MCF 10A (cell line): Measurements from ENCODE around the gene AKAP7. TPM values are rescaled to one million over a fixed set of nuclear protein-coding genes. Genes with fewer than 3 reads are reported as not detected.

Experiments used
- BruUV-seq: library from RNA; stranded (reverse); fragments of 400-500 nt; replicated peaks from 2 replicates; lab custom pipeline; 2021; lab: Mats Ljungman, UMichigan
- CTCF ChIA-PET: fragments of 300-600 bp; sonication (Branson Sonifier 250); formaldehyde crosslinking; extraction: SDS; loops from one replicate; lab custom pipeline; 2021; ENCODE audit warnings: antibody characterized with exemption, inconsistent platforms; lab: Yijun Ruan, JAX
- POLR2A ChIA-PET: fragments of 300-600, 350-650 bp; sonication (Branson Sonifier 250); formaldehyde crosslinking; extraction: SDS; loops from one replicate; lab custom pipeline; 2020; ENCODE audit warnings: antibody characterized with exemption, inconsistent platforms; lab: Yijun Ruan, JAX
- DNase-seq: peaks from one replicate; pipeline ENCODE4 v3.0.0-alpha.2; 2018; ENCODE audit not compliant: unreplicated experiment
- H3K27ac Mint-ChIP-seq: one replicate; pipeline ENCODE4 v1.8.0; 2022; ENCODE audit warnings: mild to moderate bottlenecking, low read depth, mixed read lengths; ENCODE audit not compliant: unreplicated experiment
- H3K27me3 Mint-ChIP-seq: one replicate; pipeline ENCODE4 v1.8.0; 2022; ENCODE audit warnings: mixed read lengths; ENCODE audit not compliant: insufficient read depth, unreplicated experiment
- H3K36me3 Mint-ChIP-seq: one replicate; pipeline ENCODE4 v1.8.0; 2022; ENCODE audit warnings: mild to moderate bottlenecking, moderate library complexity, mixed read lengths; ENCODE audit not compliant: insufficient read depth, unreplicated experiment
- H3K4me1 Mint-ChIP-seq: one replicate; pipeline ENCODE4 v1.8.0; 2022; ENCODE audit warnings: mixed read lengths; ENCODE audit not compliant: insufficient read depth, unreplicated experiment
- H3K4me3 Mint-ChIP-seq: one replicate; pipeline ENCODE4 v1.8.0; 2022; ENCODE audit warnings: mild to moderate bottlenecking, moderate library complexity, mixed read lengths; ENCODE audit not compliant: unreplicated experiment
- H3K9me3 Mint-ChIP-seq: one replicate; pipeline ENCODE4 v1.8.0; 2022; ENCODE audit warnings: mixed read lengths; ENCODE audit not compliant: unreplicated experiment
- CTCF ChIP-seq: fragments of 200-600 bp; IDR thresholded peaks from one replicate; pipeline ENCODE4 v1.8.0; 2022; ENCODE audit warnings: antibody characterized with exemption, mild to moderate bottlenecking; ENCODE audit not compliant: unreplicated experiment
- intact Hi-C: fragments of 100-400 bp; cut with micrococcal nuclease; formaldehyde crosslinking; loops from 2 replicates; pipeline ENCODE4 v1.14.1; 2022
- total RNA-seq: library from RNA; stranded (reverse); gene quantifications from 2 replicates; pipeline ENCODE4 v1.2.3, GENCODE V29; 2022

Gene AKAP7
- total RNA-seq, 1 experiment from 2014 or later, result 5.6 TPM

- no peak for DNase-seq
- no peaks in the 10 kb centered on the region for H3K27me3 Mint-ChIP-seq
- no peak for TF ChIP-seq CTCF
- no TSS peak for BruUV-seq
- H3K36me3 Mint-ChIP-seq, result no peaks in the 10 kb centered on the region
- no peaks in the 10 kb centered on the region for H3K4me1 Mint-ChIP-seq
- no peak overlapping the region for H3K27ac Mint-ChIP-seq
- ChIA-PET CTCF (interaction anchor here (0.7 to 1.3 kb wide), 2 partner anchors 8 to 328 kb away, joined by 5 to 6 read pairs; no protein-coding TSS in a partner anchor), POLR2A (no interaction called here)
- intact Hi-C loops, result no loop called here
- no peak overlapping the region for H3K4me3 Mint-ChIP-seq
- peaks cover 22% of the 10 kb centered on the region for H3K9me3 Mint-ChIP-seq
Measured at GRCh38 chr6:131191590-131191989, 56.3 kb downstream of the AKAP7 start.

- Mint-ChIP-seq H3K9me3 (peaks cover 14% of the 10 kb centered on the region), H3K4me1 (no peaks in the 10 kb centered on the region), H3K27ac (peak overlapping the region; percentile 2), H3K4me3 (no peak overlapping the region), H3K36me3 (no peaks in the 10 kb centered on the region), H3K27me3 (no peaks in the 10 kb centered on the region)
- intact Hi-C loops, result loop anchor here (5.0 kb wide), 1 partner anchor 265 kb away; no protein-coding TSS in a partner anchor
- CTCF ChIA-PET, result interaction anchor here (2.7 kb wide), 1 partner anchor 335 kb away, joined by 31 read pairs; no protein-coding TSS in a partner anchor
- no TSS peak for BruUV-seq
- no peak for TF ChIP-seq CTCF
- DNase-seq, result no peak
- POLR2A ChIA-PET, result no interaction called here
Measured at GRCh38 chr6:131197716-131198115, 62.4 kb downstream of the AKAP7 start.

- H3K4me1 Mint-ChIP-seq, result no peaks in the 10 kb centered on the region
- peak; percentile 67 for DNase-seq
- ChIA-PET POLR2A (interaction anchor here (0.6 to 0.7 kb wide), 3 partner anchors 60 to 351 kb away, joined by 3 to 4 read pairs (median 3); no protein-coding TSS in a partner anchor), CTCF (interaction anchor here (0.6 to 2.7 kb wide), 17 partner anchors 8 to 385 kb away, joined by 3 to 31 read pairs (median 4); no protein-coding TSS in a partner anchor)
- H3K4me3 Mint-ChIP-seq, result no peak overlapping the region
- no peaks in the 10 kb centered on the region for H3K36me3 Mint-ChIP-seq
- H3K9me3 Mint-ChIP-seq, result no peaks in the 10 kb centered on the region
- H3K27ac Mint-ChIP-seq, result no peak overlapping the region
- intact Hi-C loops, result loop anchor here (1.0 to 5.0 kb wide), 2 partner anchors 263 to 335 kb away; no protein-coding TSS in a partner anchor
- H3K27me3 Mint-ChIP-seq, result no peaks in the 10 kb centered on the region
- peak; percentile 77 for TF ChIP-seq CTCF
- BruUV-seq, result no TSS peak
Measured at GRCh38 chr6:131199568-131200272, 64.5 kb downstream of the AKAP7 start.

DNA sequence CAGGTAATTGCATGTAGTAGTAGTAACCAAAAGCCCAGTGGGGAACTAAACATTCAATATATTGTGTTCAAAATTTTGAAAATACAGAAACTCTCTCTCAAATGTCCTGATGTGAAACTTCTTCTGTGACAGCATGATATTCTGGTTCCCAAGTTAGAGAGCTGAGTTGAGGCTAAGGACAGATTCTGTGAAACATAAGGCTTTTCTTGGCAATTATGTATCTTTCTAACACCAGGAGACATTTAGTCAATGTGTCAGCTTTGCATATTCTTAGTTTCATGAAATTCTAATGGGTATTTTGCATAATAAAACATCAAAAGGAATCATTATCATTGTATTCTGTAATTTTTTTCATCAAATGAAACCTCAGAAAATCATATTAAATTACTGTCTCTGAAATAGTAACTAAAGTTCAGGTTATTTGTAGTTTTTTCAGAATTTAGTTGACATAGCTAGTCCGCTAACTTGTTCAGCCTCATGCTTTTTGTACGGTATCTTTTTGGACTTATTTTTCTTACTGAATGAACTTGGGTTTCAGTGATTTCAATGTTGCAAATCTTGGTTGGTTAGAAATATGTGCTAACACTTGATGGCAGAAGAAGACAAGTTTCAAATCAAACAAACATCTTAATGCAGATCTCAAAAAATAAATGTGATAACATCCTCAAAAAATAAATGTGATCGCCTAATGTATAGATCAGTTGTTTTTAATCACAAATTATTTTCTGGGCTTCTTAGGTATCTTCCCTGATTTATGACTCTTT, 70.4 kb downstream of the AKAP7 start:
- no TSS peak for BruUV-seq
- no peak overlapping the region for H3K4me3 Mint-ChIP-seq
- no peaks in the 10 kb centered on the region for H3K36me3 Mint-ChIP-seq
- H3K9me3 Mint-ChIP-seq, result no peaks in the 10 kb centered on the region
- H3K4me1 Mint-ChIP-seq, result no peaks in the 10 kb centered on the region
- DNase-seq, result no peak
- no peak overlapping the region for H3K27ac Mint-ChIP-seq
- no peak for TF ChIP-seq CTCF
- H3K27me3 Mint-ChIP-seq, result no peaks in the 10 kb centered on the region
- CTCF ChIA-PET, result interaction anchor here (0.6 to 1.2 kb wide), 4 partner anchors 128 to 397 kb away, joined by 3 to 4 read pairs (median 4); no protein-coding TSS in a partner anchor
- POLR2A ChIA-PET, result interaction anchor here (0.6 to 1.0 kb wide), 2 partner anchors 46 to 327 kb away, joined by 3 to 4 read pairs; no protein-coding TSS in a partner anchor
- intact Hi-C loops, result no loop called here
